A673 (cell line): Measurements from ENCODE around the gene TBCE.

ENCODE experiments used
- EZH2 ChIP-seq: fragments of 200-600 bp; sonication (generic); IDR thresholded peaks from 2 replicates; pipeline ENCODE4 v1.6.1; 2017; ENCODE audit warnings: borderline replicate concordance, low read depth, mild to moderate bottlenecking, mixed read lengths, antibody characterized with exemption, low read length; ENCODE audit not compliant: poor library complexity, severe bottlenecking
- TF ChIP-seq, protein P1 (sequence below): fragments of 300-800, 200-600 bp; sonication (generic); conservative IDR thresholded peaks from 2 replicates; pipeline ENCODE4 v1.5.1; 2017; ENCODE audit warnings: low read depth, mild to moderate bottlenecking, antibody characterized with exemption, low read length, moderate library complexity, mixed read lengths

- TF ChIP-seq, protein P1, sequence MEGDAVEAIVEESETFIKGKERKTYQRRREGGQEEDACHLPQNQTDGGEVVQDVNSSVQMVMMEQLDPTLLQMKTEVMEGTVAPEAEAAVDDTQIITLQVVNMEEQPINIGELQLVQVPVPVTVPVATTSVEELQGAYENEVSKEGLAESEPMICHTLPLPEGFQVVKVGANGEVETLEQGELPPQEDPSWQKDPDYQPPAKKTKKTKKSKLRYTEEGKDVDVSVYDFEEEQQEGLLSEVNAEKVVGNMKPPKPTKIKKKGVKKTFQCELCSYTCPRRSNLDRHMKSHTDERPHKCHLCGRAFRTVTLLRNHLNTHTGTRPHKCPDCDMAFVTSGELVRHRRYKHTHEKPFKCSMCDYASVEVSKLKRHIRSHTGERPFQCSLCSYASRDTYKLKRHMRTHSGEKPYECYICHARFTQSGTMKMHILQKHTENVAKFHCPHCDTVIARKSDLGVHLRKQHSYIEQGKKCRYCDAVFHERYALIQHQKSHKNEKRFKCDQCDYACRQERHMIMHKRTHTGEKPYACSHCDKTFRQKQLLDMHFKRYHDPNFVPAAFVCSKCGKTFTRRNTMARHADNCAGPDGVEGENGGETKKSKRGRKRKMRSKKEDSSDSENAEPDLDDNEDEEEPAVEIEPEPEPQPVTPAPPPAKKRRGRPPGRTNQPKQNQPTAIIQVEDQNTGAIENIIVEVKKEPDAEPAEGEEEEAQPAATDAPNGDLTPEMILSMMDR, result no peak
- TF ChIP-seq EZH2, result no peak
Measured at GRCh38 chr1:235342039-235342438, 25.2 kb upstream of the TBCE start.
